ENCODE data around the gene HIP1.
"Not testable (repeated sequence)": the region's sequence is repeated elsewhere in the genome, so short reads cannot be mapped to it uniquely, and the experiment has no call there.

The HIP1 gene

GRCh38 chr7:75652788-75653187, 86.0 kb downstream of the HIP1 start:
- no peak overlapping the region for H3K4me3 ChIP-seq (ENCODE audit: low read depth, low read length)
- DNase-seq (ENCODE audit: low read depth), result no peak

DNA sequence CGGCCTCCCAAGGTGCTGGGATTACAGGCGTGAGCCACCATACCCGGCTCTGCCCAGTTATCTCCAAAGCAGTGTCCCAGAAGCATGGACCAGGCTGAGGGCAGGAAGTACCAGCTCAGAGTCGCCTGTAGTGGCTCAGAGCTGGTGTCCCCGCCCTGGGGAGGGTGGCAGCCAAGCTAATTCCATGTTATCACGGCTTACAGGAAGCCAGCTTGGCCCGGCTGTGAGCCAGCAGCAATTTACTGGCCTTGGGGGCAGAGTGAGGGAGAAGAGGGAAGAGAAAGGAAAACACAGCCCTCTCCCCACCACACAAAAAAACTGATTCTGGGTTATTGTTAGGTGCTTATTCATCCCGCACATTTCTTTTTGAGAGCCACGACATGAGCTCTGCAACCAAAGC, 88.1 kb downstream of the HIP1 start:
- no peak overlapping the region for H3K4me3 ChIP-seq (ENCODE audit: low read depth, low read length)
- no peak for DNase-seq (ENCODE audit: low read depth)

- no peak for DNase-seq (ENCODE audit: low read depth)
- H3K4me3 ChIP-seq (ENCODE audit: low read depth, low read length), result no peak overlapping the region
These were observed 88.7 kb downstream of the HIP1 start for GRCh38 chr7:75650062-75650461.

DNA sequence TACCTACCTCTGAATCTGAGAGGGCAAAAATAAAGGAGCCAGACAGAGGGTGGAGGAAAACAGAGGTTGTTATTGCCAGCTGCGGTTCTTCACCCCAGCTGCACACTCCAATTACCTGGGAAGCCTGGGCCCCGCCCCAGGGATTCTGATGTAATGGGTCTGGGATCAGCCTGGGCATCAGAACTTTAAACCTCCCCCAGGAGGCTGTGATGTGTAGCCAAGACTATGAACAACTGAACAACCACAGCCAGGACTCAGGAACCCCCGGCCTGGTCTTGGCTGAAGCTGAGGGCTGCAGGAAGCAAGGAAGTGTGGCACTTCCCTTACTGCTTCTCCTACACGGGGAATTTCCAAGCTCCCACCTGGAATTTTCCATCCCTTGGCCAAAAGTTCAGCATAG, 89.3 kb downstream of the HIP1 start:
- no peak overlapping the region for H3K4me3 ChIP-seq (ENCODE audit: low read depth, low read length)
- no peak for DNase-seq (ENCODE audit: low read depth)

- DNase-seq (ENCODE audit: low read depth), result no peak
- H3K4me3 ChIP-seq (ENCODE audit: low read depth, low read length), result no peak overlapping the region
These were observed 90.9 kb downstream of the HIP1 start for GRCh38 chr7:75647709-75648438.

GRCh38 chr7:75646571-75647102, 92.1 kb downstream of the HIP1 start:
- DNase-seq (ENCODE audit: low read depth), result no peak
- no peak overlapping the region for H3K4me3 ChIP-seq (ENCODE audit: low read depth, low read length)

DNA sequence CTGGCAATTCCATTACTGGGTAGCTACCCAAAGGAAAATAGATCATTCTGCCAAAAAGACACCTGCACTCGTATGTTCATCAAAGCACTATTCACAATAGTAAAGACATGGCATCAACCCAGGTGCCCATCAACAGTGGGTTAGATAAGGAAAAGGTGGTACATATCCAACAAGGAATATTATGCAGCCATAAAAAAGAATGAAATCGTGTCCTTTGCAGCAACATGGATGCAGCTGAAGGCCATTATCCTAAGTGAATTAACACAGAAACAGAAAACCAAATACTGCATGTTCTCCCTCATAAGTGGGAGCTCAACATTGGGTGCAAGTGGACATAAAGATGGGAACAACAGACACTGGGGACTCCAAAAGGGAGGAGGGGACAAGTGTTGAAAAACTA, 93.2 kb downstream of the HIP1 start:
- no peak for DNase-seq (ENCODE audit: low read depth)
- H3K4me3 ChIP-seq (ENCODE audit: low read depth, low read length), result no peak overlapping the region

- DNase-seq (ENCODE audit: low read depth), result no peak
- H3K4me3 ChIP-seq (ENCODE audit: low read depth, low read length), result no peak overlapping the region
These were observed 94.2 kb downstream of the HIP1 start for GRCh38 chr7:75644589-75644988.

GRCh38 chr7:75642810-75643486, 95.8 kb downstream of the HIP1 start:
- DNase-seq (ENCODE audit: low read depth), result no peak
- H3K4me3 ChIP-seq (ENCODE audit: low read depth, low read length), result no peak overlapping the region

GRCh38 chr7:75640201-75640600, 98.5 kb downstream of the HIP1 start:
- H3K4me3 ChIP-seq (ENCODE audit: low read depth, low read length), result no peak overlapping the region
- no peak for DNase-seq (ENCODE audit: low read depth)

- no peak for DNase-seq (ENCODE audit: low read depth)
- peak overlapping the region; percentile 57 for H3K4me3 ChIP-seq (ENCODE audit: low read depth, low read length)
These were observed 98.9 kb downstream of the HIP1 start for GRCh38 chr7:75639886-75640190.

GRCh38 chr7:75639071-75639885, 99.5 kb downstream of the HIP1 start:
- no peak for DNase-seq (ENCODE audit: low read depth)
- H3K4me3 ChIP-seq (ENCODE audit: low read depth, low read length), result peak overlapping the region; percentile 57

- DNase-seq (ENCODE audit: low read depth), result no peak
- peak overlapping the region; percentile 57 for H3K4me3 ChIP-seq (ENCODE audit: low read depth, low read length)
These were observed 100.1 kb downstream of the HIP1 start for GRCh38 chr7:75638594-75639070.

DNA sequence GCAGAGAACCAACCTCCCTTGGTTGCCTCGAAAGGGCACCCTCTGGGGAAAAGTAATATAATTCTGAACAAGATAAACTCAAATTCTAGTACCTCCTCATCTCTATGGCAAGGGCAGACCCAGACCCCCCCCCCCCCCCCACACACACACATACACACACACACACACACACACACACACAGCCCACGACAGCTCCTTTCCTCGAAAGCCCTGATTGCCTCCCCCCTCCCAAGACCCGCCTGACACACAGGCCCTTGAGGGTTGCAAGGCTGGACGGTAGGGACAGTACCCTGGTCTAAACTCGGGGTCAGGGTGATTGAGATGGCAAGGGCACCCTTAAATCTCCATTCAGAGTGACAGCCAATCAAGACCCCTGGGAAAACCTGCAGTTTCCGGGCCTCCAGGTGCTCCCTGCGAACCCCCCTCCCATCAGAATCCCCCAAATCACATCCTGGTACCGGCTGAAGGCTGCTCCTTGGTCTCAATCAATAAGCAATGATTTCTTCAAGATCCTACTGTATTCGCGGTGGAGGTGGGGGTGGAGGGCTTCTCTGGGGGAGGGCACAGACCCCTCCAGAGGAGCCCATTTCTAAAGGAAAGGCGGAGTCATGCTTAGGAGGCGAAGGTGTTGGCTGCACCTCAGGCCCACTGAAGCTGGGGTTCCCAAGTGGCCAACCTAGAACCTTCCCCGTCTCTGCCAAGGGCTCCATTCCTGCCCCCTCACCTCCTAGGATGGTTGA, 100.7 kb downstream of the HIP1 start:
- peak overlapping the region; percentile 57 for H3K4me3 ChIP-seq (ENCODE audit: low read depth, low read length)
- DNase-seq (ENCODE audit: low read depth), result no peak

GRCh38 chr7:75635036-75635435, 103.7 kb downstream of the HIP1 start:
- H3K4me3 ChIP-seq (ENCODE audit: low read depth, low read length), result no peak overlapping the region
- DNase-seq (ENCODE audit: low read depth), result no peak

DNA sequence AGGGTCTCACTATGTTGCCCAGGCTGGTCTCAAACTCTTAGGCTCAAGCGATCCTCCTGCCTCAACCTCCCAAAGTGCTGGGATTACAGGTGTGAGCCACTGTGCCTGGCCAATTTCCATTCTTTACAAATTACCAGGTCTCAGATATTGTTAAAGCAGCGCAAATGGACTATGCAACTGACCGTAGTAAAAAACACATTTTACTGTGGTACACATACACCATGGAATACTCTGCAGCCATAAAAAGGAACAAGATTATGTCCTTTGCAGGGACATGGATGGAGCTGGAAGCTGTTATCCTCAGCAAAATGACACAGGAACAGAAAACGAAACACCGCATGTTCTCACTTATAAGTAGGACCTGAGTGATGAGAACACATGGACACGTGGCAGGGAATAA, 106.2 kb downstream of the HIP1 start:
- not testable (repeated sequence) for DNase-seq (ENCODE audit: low read depth); H3K4me3 ChIP-seq (ENCODE audit: low read depth, low read length)

DNA sequence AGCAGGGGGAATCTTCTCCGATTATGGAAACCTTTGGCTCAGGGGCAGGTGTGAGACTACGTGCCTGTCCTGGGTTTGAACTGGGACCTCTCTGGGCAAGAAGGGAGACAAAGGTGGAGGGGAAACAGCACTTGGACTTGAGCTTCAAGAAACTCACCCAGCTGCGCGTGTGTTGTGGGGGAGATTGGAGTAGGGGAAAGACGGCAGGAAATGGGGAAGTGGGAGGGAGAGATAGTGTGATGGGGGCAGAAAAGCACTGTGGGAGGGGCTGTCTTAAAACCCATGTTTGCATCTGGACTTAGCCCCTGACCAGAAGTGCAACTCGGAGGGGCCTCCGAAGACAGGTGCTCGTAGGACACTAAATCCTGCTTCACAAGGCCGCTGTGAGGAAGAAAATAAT, 107.0 kb downstream of the HIP1 start:
- no peak for DNase-seq (ENCODE audit: low read depth)
- no peak overlapping the region for H3K4me3 ChIP-seq (ENCODE audit: low read depth, low read length)

GRCh38 chr7:75630549-75630948, 108.2 kb downstream of the HIP1 start:
- no peak for DNase-seq (ENCODE audit: low read depth)
- H3K4me3 ChIP-seq (ENCODE audit: low read depth, low read length), result no peak overlapping the region

DNA sequence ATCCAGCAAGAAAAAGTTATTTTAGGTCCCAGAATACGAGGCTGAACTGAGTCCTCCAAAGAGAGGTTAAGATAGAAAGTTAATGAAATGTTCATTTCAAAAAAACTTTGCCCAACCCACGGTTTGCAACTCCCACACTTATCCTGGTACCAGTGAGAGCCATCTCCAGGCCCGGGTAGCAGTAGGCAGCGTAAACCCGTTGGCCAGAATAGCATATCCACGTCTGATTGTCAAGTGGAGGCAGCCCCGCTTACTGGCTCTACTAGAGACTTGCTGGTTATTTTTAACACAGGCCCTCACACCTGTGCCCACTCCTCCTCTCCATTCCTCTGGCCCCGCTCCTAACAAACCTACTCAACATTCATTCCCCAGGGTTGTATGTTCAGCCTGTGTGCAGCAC, 109.7 kb downstream of the HIP1 start:
- DNase-seq (ENCODE audit: low read depth), result no peak
- no peak overlapping the region for H3K4me3 ChIP-seq (ENCODE audit: low read depth, low read length)

DNA sequence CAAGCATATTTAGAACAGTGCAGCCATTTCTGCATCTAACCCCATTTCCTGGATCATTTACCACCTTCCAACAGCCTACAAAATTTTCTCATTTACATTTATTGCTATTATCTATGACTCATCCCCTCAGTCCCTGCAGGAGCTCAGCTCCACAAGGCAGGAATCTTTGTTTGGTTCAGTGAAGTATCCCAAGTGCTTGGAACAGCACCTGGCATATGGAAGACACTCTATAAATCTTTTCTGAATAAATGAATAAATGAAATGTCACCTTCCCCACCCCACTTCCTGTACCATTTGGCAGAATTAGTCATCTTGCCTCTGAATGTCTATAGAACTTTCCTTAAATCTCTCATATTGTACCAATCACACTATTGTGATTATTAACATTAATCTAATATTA, 110.7 kb downstream of the HIP1 start:
- no peak overlapping the region for H3K4me3 ChIP-seq (ENCODE audit: low read depth, low read length)
- DNase-seq (ENCODE audit: low read depth), result no peak
